NCI-H2227 treated with DMSO at 0.1 percent for 48 hours (cell line): ENCODE measurements around the gene ZNF496.
"Not testable (repeated sequence)": the region's sequence is repeated elsewhere in the genome, so short reads cannot be mapped to it uniquely, and the experiment has no call there.

Experiments used
- DNase-seq: peaks from one replicate; lab custom pipeline; 2025; lab: John Stamatoyannopoulos, UW

Gene ZNF496

GRCh38 chr1:247293047-247293446 is 38.6 kb downstream of the ZNF496 start:
- DNase-seq, result no peak

GRCh38 chr1:247291833-247292561 is 39.7 kb downstream of the ZNF496 start:
- DNase-seq, result no peak

DNA sequence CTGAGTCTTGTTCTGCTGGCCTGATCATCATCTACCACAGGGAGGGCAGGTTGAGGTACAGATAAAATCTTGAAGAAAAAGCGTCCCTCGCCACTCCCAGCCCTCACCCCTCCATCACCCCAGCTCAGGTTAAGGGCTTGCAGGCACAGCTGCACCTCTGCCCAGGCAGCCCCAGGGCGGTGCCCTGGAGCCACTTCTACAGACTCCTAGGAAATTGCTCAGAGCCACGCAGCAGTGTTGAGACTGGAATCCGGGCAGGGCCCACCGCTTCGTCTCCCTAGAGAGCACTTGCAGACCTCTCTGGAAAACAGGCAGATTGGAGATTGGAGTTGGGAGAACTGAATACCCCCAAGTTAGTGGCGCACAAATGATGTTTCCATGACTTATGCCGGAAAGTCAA is 40.5 kb downstream of the ZNF496 start:
- no peak for DNase-seq

- no peak for DNase-seq
Measured at GRCh38 chr1:247290576-247290975, 41.1 kb downstream of the ZNF496 start.

- DNase-seq, result not testable (repeated sequence)
Measured at GRCh38 chr1:247289274-247289892, 42.3 kb downstream of the ZNF496 start.

DNA sequence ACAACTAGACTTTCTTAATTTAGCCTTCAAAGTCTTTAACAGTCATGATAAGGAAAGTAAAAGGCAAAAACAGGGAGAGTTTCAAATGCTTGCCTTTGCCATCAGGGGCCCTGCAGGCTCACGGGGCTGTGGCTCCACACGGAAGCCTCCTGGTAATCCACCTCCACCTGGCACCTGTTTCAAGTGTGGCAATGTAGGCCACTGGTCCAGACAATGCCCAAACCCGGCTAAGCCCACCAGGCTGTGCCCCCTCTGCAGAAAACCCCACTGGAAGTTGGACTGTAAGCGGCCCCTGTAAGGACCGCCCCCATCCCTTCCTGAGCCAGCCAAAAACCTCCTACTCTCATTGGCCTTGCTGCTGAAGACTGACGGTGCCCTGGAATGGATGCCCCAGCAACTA is 43.3 kb downstream of the ZNF496 start:
- no peak for DNase-seq

DNA sequence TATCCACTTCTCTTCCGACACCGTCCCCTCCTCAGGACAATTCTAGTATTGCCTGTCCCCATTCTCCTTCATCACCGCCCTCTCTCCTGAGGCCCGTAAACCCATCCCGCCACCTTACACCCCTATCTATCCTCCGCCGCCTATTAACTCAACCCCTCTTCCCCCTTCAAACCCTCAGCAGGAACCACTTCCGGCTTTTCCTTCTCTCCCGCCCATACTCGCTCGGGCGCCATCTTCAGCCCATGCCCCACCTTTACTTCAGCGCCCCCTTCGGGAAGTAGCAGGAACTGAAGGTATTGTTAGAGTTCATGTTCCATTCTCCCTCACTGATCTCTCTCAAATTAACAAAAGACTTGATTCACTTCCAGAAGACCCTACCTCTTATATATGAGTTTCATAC is 44.2 kb downstream of the ZNF496 start:
- no peak for DNase-seq

DNA sequence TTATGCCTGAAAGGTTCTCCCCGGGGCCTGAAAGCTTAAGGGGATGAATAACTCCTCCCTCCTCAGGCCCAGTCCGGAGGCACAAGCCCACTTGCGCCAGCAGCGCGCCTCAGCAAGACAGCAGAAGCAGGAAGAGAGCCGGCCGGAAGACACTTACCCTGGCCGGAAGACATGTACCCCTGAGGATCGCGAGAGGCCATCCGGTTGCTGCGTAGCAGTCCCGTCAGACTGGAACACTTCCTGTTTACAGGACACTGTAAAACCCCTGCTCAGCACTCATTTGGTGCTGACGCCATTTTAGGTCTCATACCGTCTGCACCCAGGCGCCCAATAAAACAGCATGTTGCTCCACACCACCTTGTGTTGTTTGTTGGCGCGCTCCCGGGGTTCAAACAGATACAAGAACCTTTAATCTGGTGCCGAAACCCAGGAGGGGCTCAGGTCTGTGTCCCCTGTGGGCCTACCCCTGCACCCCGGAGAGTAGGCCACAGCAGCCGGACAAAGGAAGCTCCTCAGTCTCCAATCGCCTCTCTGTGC is 45.5 kb downstream of the ZNF496 start:
- DNase-seq, result no peak

DNA sequence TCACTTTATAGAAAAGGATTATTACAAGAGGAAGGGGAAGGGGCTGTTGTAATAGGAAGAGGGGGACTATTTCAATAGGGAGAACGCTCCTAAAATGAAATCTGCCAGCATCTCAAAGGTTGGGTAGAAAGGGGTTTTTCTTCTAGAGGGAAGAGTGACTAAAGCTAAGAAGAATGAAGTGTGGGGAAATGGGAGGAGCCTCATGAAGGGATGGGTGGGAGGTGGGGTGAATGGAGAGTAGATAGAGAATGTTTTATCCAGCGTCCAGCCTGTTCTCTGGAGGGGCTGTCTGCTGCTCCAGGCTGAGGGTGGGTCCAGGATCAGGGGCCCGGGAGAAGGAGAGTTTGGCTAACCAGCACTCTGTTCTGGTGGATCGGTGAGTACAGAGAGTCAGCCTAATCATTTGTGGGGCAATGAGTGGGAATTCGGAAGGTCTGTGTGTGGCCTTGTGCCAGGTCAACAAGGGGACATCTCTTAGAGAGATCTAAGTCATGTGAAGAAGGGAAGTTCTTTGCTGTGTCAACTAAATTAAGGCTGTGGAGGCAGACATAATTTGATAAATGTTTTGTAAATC is 50.6 kb downstream of the ZNF496 start:
- DNase-seq, result no peak

- DNase-seq, result no peak
Measured at GRCh38 chr1:247277191-247277590, 54.5 kb downstream of the ZNF496 start.

- DNase-seq, result no peak
Measured at GRCh38 chr1:247274605-247275256, 56.9 kb downstream of the ZNF496 start.

GRCh38 chr1:247273013-247273412 is 58.7 kb downstream of the ZNF496 start:
- DNase-seq, result no peak

GRCh38 chr1:247270003-247270402 is 61.7 kb downstream of the ZNF496 start:
- DNase-seq, result no peak

GRCh38 chr1:247269133-247269532 is 62.5 kb downstream of the ZNF496 start:
- DNase-seq, result no peak

DNA sequence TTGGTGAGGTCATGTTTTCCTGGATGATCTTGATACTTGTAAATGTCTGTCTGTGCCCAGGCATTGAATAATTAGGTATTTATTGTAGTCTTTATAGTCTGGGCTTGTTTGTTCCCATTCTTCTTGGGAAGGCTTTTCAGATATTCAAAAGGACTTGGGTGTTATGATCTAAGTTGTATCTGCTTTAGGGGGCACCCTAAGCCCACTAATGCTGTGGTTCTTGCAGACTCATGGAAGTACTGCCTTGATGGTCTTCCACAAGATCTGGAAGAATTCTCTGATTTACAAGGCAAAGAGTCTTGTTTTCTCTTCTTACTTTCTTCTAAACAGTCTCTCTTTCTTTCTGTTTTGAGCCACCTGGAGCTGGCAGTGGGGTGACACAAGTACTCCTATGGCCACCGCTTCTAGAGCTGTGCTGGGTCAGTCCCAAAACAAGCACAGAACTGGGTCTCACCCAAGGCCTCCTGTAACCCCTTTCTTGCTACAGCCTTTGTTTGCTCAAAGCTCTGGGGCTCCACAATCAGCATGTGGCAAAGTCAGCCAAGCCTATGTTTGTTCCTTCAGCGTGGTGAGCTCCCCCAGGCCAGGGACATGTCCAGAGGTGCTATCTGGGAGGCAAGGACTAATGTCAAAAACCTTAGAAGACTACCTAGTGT is 63.1 kb downstream of the ZNF496 start:
- DNase-seq, result no peak

DNA sequence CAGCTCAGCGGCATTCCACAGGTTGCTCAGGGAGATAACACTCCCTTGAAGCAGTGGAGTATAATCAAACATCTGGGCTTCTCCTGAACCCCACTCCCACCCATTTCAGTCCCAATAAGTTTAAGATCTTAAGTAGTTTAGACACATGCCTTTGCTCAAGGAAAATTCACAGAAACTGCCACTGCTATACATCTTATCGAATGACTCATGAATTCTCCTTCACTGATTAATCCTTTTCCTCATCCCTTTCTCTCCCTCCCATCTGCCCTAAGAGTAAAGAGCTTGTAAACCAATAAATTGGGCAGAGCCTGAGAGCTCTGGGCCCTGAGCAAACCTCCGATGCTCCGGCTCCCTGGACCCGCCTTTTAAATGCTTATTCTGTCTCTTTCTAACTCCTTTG is 65.6 kb downstream of the ZNF496 start:
- no peak for DNase-seq

GRCh38 chr1:247255772-247256171 is 75.9 kb downstream of the ZNF496 start, which contains the start of gene VN1R5:
TSS of gene VN1R5 (plus strand) at chr1:247256072.
- not testable (repeated sequence) for DNase-seq

DNA sequence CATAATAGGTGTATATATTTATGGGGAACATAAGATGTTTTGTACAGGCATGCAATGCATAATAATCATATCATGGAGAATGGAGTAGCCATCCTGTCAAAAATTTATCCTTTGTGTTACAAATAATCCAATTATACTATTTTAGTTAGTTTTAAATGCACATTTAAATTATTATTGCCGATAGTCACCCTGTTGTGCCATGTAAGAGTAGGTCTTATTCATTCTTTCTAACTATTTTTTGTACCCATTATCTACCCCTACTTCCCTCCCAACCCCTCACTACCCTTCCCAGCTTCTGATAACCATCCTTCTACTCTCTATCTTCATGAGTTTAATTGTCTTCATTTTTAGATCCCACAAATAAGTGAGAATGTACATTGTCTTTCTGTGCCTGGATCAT is 84.1 kb downstream of the ZNF496 start:
- DNase-seq, result no peak
